Epithelial cell of esophagus (primary cell): Measurements from ENCODE around the gene AKR1D1.
A peak's percentile ranks its signal among the peaks of the same experiment; 100 is the strongest.

Experiments
- DNase-seq: peaks from one replicate; pipeline ENCODE4 v3.0.0; 2010; ENCODE audit warnings: low read depth
- H3K4me3 ChIP-seq: 2 replicates; pipeline ENCODE4 v1.5.1; 2011; ENCODE audit warnings: mild to moderate bottlenecking, low read length, control low read depth
- TF ChIP-seq, protein P1 (sequence below): IDR thresholded peaks from 2 replicates; pipeline ENCODE4 v1.5.1; 2011; ENCODE audit warnings: low read depth, mild to moderate bottlenecking, low read length, control low read depth, inconsistent platforms; ENCODE audit not compliant: insufficient read depth; ENCODE audit errors: missing control alignments

The AKR1D1 gene

DNA sequence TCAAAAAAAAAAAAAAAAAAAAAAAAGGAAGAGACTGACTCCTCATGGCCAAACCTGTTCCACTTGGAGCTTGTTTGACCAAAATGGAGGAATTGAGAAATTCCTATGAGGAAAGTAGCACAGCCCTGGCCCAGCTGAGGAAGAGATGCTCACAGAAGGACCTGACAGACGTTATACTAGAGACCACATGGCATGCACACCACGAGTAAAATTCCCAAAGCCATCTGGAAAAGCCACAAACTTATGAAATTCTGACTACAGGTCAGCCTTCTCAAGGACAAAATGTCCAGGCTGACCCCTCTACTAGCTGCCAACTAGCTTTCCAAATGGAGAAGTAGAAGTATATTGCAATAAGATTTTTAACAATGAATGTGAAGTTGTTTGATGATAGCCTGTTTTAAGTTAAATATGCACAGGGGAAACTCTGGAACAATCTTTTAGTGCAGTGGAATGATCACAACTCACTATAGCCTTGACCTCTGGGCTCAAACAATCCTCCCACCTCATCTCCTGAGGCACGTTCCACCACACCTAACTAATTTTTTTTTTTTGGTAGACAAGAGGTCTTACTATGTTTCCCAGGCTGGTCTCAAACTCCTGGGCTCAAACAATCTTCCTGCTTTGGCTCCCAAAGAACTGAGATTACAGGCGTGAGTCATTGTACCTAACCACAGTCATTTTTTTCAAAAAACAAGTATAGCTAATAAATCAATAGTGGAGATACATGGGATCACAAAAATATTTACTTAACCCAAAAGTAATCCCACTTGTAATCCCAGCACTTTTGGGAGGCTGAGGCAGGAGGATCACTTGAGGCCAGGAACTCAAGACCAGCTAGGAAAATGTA, 75.7 kb downstream of the AKR1D1 start:
- no peak overlapping the region for H3K4me3 ChIP-seq
- no peak for DNase-seq
- TF ChIP-seq, protein P1, sequence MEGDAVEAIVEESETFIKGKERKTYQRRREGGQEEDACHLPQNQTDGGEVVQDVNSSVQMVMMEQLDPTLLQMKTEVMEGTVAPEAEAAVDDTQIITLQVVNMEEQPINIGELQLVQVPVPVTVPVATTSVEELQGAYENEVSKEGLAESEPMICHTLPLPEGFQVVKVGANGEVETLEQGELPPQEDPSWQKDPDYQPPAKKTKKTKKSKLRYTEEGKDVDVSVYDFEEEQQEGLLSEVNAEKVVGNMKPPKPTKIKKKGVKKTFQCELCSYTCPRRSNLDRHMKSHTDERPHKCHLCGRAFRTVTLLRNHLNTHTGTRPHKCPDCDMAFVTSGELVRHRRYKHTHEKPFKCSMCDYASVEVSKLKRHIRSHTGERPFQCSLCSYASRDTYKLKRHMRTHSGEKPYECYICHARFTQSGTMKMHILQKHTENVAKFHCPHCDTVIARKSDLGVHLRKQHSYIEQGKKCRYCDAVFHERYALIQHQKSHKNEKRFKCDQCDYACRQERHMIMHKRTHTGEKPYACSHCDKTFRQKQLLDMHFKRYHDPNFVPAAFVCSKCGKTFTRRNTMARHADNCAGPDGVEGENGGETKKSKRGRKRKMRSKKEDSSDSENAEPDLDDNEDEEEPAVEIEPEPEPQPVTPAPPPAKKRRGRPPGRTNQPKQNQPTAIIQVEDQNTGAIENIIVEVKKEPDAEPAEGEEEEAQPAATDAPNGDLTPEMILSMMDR = no peak

GRCh38 chr7:138154661-138155060, 78.4 kb downstream of the AKR1D1 start:
- H3K4me3 ChIP-seq = no peak overlapping the region
- TF ChIP-seq, protein P1 = no peak
- DNase-seq = no peak

- DNase-seq = no peak
- TF ChIP-seq, protein P1 = no peak
- H3K4me3 ChIP-seq = no peak overlapping the region
These were observed 81.4 kb downstream of the AKR1D1 start for GRCh38 chr7:138157702-138158101.

GRCh38 chr7:138158739-138159528, 82.7 kb downstream of the AKR1D1 start:
- no peak for DNase-seq
- TF ChIP-seq, protein P1 = no peak
- no peak overlapping the region for H3K4me3 ChIP-seq

DNA sequence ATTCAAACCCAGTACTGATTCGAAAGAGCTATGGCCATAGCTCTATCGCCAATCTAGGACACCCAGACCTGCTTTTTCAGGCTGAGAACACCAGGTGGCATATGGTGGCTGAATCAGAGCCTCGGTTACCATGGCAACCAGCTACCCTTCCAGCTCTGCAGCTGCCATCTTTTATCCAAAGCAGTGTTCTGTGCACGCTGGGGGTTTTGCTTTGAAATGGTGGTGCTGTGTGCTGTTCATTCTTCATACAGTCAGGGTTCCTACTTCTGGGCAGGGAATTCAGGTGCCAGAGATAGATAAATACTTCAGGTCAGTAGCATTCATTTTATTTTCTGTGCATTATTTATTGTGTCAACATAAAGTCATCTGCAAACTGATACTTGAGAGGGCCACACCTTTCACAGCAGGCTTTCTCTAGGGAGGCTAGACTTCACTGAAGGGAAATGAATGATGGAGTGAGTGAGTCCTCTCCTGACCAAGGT, 85.4 kb downstream of the AKR1D1 start:
- peak; percentile 91 for DNase-seq
- no peak overlapping the region for H3K4me3 ChIP-seq
- TF ChIP-seq, protein P1 = peak; percentile 80

GRCh38 chr7:138162236-138162635, 86.0 kb downstream of the AKR1D1 start:
- no peak overlapping the region for H3K4me3 ChIP-seq
- no peak for DNase-seq
- TF ChIP-seq, protein P1 = no peak

DNA sequence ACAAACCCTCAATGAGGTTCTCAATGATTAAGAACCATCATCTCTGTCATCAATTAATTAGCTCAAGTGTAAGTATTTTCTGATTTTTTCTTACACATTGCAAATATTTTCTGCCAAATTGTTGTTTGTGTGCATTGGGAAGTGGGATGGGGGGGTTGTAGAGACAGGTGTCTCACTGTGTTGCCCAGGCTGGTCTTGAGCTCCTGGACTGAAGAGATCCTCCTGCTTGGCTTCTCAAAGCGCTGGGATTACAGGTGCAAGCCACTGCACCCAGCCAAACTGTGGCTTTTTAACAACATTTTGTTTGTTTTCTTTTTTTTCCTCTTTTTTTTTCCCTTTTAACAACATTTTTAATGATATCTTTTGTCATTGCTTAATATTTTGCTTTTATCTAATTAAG, 87.5 kb downstream of the AKR1D1 start:
- TF ChIP-seq, protein P1 = no peak
- no peak overlapping the region for H3K4me3 ChIP-seq
- DNase-seq = no peak
